Upper lobe of left lung (tissue), 4 donors: ENCODE data around the gene NPY4R2.
"Not testable (repeated sequence)": the region's sequence is repeated elsewhere in the genome, so short reads cannot be mapped to it uniquely, and the experiment has no call there.

Experiments
- POLR2A ChIP-seq, 4 donors: fragments of 450-650 bp; IDR thresholded peaks; one replicate each; pipeline ENCODE4 v1.5.1; 2016 to 2017; ENCODE audit warnings: antibody characterized with exemption in 4 of 4, mild to moderate bottlenecking in 2 of 4
- TF ChIP-seq, protein P1 (sequence below), 6 experiments: fragments of 450-650 bp in 4 of 6; fragments of 200-600 bp in 2 of 6; sonication (generic) in 2 of 6; IDR thresholded peaks; one replicate each; pipeline ENCODE4 v1.5.1; 2016 to 2019; ENCODE audit warnings: antibody characterized with exemption in 6 of 6

GRCh38 chr10:47924628-47925027 lies 6.2 kb downstream of the NPY4R2 start:
- not testable (repeated sequence) for TF ChIP-seq POLR2A (IDR thresholded peaks at IDR 0.05)
- TF ChIP-seq, protein P1, sequence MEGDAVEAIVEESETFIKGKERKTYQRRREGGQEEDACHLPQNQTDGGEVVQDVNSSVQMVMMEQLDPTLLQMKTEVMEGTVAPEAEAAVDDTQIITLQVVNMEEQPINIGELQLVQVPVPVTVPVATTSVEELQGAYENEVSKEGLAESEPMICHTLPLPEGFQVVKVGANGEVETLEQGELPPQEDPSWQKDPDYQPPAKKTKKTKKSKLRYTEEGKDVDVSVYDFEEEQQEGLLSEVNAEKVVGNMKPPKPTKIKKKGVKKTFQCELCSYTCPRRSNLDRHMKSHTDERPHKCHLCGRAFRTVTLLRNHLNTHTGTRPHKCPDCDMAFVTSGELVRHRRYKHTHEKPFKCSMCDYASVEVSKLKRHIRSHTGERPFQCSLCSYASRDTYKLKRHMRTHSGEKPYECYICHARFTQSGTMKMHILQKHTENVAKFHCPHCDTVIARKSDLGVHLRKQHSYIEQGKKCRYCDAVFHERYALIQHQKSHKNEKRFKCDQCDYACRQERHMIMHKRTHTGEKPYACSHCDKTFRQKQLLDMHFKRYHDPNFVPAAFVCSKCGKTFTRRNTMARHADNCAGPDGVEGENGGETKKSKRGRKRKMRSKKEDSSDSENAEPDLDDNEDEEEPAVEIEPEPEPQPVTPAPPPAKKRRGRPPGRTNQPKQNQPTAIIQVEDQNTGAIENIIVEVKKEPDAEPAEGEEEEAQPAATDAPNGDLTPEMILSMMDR (IDR thresholded peaks at IDR 0.05), result not testable (repeated sequence)
